GM12865 (cell line): Measurements from ENCODE around the gene ERC2.
A peak's percentile ranks its signal among the peaks of the same experiment; 100 is the strongest.

Source experiments
- DNase-seq: peaks from one replicate; pipeline ENCODE4 v3.0.0; 2010; ENCODE audit warnings: low read depth
- H3K4me3 ChIP-seq: 2 replicates; pipeline ENCODE4 v1.5.1; 2011; ENCODE audit warnings: mild to moderate bottlenecking, low read depth, low read length, control low read depth
- CTCF ChIP-seq: IDR thresholded peaks from 2 replicates; pipeline ENCODE4 v1.5.1; 2011; ENCODE audit warnings: low read length, control low read depth, low read depth, inconsistent platforms; ENCODE audit not compliant: insufficient read depth; ENCODE audit errors: missing control alignments

ERC2 gene

GRCh38 chr3:55725681-55726500 lies 742.4 kb downstream of the ERC2 start:
- DNase-seq, result no peak
- no peak for TF ChIP-seq CTCF
- no peak overlapping the region for H3K4me3 ChIP-seq

GRCh38 chr3:55724821-55725220 lies 743.4 kb downstream of the ERC2 start:
- DNase-seq, result peak; percentile 60
- H3K4me3 ChIP-seq, result no peak overlapping the region
- no peak for TF ChIP-seq CTCF

GRCh38 chr3:55724407-55724784 lies 743.9 kb downstream of the ERC2 start:
- no peak for TF ChIP-seq CTCF
- no peak overlapping the region for H3K4me3 ChIP-seq
- no peak for DNase-seq

- peak; percentile 46 for DNase-seq
- H3K4me3 ChIP-seq, result no peak overlapping the region
- TF ChIP-seq CTCF, result peak; percentile 10
Observed at GRCh38 chr3:55723653-55724406, 744.4 kb downstream of the ERC2 start.

GRCh38 chr3:55721716-55722484 lies 746.4 kb downstream of the ERC2 start:
- peak; percentile 53 for DNase-seq
- TF ChIP-seq CTCF, result peak; percentile 64
- no peak overlapping the region for H3K4me3 ChIP-seq

GRCh38 chr3:55720614-55721013 lies 747.7 kb downstream of the ERC2 start:
- no peak overlapping the region for H3K4me3 ChIP-seq
- TF ChIP-seq CTCF, result peak; percentile 48
- peak; percentile 67 for DNase-seq
